Vagina (tissue), 2 donors: ENCODE measurements around the gene GABRB3. TPM values are rescaled to one million over a fixed set of nuclear protein-coding genes. Genes with fewer than 3 reads are reported as not detected.

Source experiments
- DNase-seq, 2 donors: peaks; one replicate each; pipeline ENCODE4 v3.0.0-alpha.2; 2017; ENCODE audit errors: extremely low spot score in 2 of 2
- H3K27ac ChIP-seq: fragments of 200-600 bp; sonication (generic); one replicate; pipeline ENCODE4 v1.5.1; 2019
- H3K27me3 ChIP-seq: fragments of 200-600 bp; sonication (generic); one replicate; pipeline ENCODE4 v1.5.1; 2019
- H3K36me3 ChIP-seq, 2 donors: fragments of 200-600 bp; sonication (generic); one replicate each; pipeline ENCODE4 v1.5.1; 2017 to 2019
- H3K4me1 ChIP-seq: fragments of 200-600 bp; sonication (generic); one replicate; pipeline ENCODE4 v1.5.1; 2019
- H3K4me3 ChIP-seq, 2 donors: fragments of 200-600 bp; sonication (generic); 1 replicate in 1 of 2; 2 replicates in 1 of 2; pipeline ENCODE4 v1.5.1; 2016 to 2019
- H3K9me3 ChIP-seq: fragments of 200-600 bp; sonication (generic); one replicate; pipeline ENCODE4 v1.5.1; 2019
- CTCF ChIP-seq, 3 experiments: fragments of 450-650 bp in 2 of 3; fragments of 200-600 bp in 1 of 3; sonication (generic) in 1 of 3; IDR thresholded peaks; one replicate each; pipeline ENCODE4 v1.5.1; 2017 to 2019; ENCODE audit warnings: antibody characterized with exemption in 3 of 3, mild to moderate bottlenecking in 2 of 3, moderate library complexity in 2 of 3
- POLR2A ChIP-seq, 2 donors: fragments of 450-650 bp; IDR thresholded peaks; one replicate each; pipeline ENCODE4 v1.6.1; 2017; ENCODE audit warnings: antibody characterized with exemption in 2 of 2, mild to moderate bottlenecking in 2 of 2, moderate library complexity in 2 of 2
- POLR2AphosphoS5 ChIP-seq, 2 donors: sonication (generic); formaldehyde crosslinking; IDR thresholded peaks; one replicate each; pipeline ENCODE4 v1.9.0; 2017; ENCODE audit warnings: antibody characterized with exemption in 2 of 2, mild to moderate bottlenecking in 2 of 2, low read depth in 1 of 2; ENCODE audit not compliant: insufficient read depth in 1 of 2
- intact Hi-C: fragments of 100-400 bp; cut with DNase I; formaldehyde crosslinking; loops from one replicate; pipeline ENCODE4 v1.15.1; 2023
- total RNA-seq: library from RNA; depleted of rRNA; stranded (reverse); fragments of >200 nt; gene quantifications from one replicate; pipeline ENCODE4 v1.2.3, GENCODE V29; 2016

GABRB3 gene
- total RNA-seq, 1 donor from 2014 or later, result not detected

DNA sequence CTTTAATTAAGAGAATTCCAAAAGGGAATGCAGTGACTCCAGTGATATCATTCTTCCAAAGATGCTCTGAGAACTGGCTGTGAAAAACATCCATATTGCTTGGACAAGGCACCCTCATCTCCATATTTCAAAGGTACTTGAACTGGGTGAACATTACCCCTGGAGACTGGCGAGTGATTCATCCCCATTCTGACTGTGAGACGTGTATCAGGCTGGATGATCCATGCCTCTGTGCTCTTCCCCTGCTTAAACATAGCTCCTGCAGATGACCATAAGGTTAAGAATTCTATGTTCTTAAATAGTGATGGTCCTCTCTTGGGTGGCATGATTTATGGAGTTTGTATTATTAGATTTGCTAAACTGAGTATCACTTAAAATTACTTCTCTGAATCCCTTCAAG is 137.8 kb downstream of the GABRB3 start:
- TF ChIP-seq POLR2A (IDR thresholded peaks at IDR 0.05), result no peak
- TF ChIP-seq POLR2AphosphoS5 (IDR thresholded peaks at IDR 0.05; ENCODE audit: insufficient read depth in 1 of 2, low read depth in 1 of 2), result no peak
- no peak for TF ChIP-seq CTCF (IDR thresholded peaks at IDR 0.05)
- Histone ChIP-seq H3K9me3 (no peaks in the 10 kb centered on the region), H3K4me1 (no peaks in the 10 kb centered on the region), H3K36me3 (no peaks in the 10 kb centered on the region), H3K4me3 (no peak overlapping the region), H3K27me3 (no peaks in the 10 kb centered on the region), H3K27ac (no peak overlapping the region)
- intact Hi-C loops, result no loop called here
- DNase-seq, result no peak

DNA sequence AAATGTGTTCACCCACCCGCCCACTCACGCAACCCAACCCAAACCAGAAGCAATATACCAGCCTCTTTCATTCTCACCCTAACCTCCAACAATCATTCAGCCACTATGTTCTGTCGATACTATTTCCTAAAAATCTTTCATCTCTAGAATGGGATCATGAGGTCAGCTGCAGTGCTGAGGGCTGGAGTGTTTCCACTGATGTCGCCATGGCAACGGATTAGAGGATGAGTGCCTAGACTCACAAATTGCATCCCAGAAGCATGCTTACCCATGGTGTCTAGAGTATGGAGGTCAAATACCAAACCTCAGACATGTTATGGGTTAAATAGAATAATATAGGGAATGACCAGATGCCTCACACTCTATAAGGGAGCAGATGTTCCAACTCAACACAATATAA is 138.5 kb downstream of the GABRB3 start:
- Histone ChIP-seq H3K9me3 (no peaks in the 10 kb centered on the region), H3K27ac (no peak overlapping the region), H3K4me1 (no peaks in the 10 kb centered on the region), H3K36me3 (no peaks in the 10 kb centered on the region), H3K27me3 (no peaks in the 10 kb centered on the region), H3K4me3 (no peak overlapping the region)
- TF ChIP-seq CTCF (IDR thresholded peaks at IDR 0.05) (no peak), POLR2A (IDR thresholded peaks at IDR 0.05) (no peak), POLR2AphosphoS5 (IDR thresholded peaks at IDR 0.05; ENCODE audit: insufficient read depth in 1 of 2, low read depth in 1 of 2) (no peak)
- DNase-seq, result no peak
- intact Hi-C loops, result no loop called here

- intact Hi-C loops, result no loop called here
- no peaks in the 10 kb centered on the region for H3K9me3 ChIP-seq
- TF ChIP-seq CTCF (IDR thresholded peaks at IDR 0.05), result no peak
- no peak overlapping the region for H3K27ac ChIP-seq
- H3K27me3 ChIP-seq, result no peaks in the 10 kb centered on the region
- no peak overlapping the region for H3K4me3 ChIP-seq
- DNase-seq, result no peak
- H3K4me1 ChIP-seq, result no peaks in the 10 kb centered on the region
- no peaks in the 10 kb centered on the region for H3K36me3 ChIP-seq
Measured at GRCh38 chr15:26632500-26632899, 140.4 kb downstream of the GABRB3 start.

GRCh38 chr15:26631894-26632293 is 141.0 kb downstream of the GABRB3 start:
- TF ChIP-seq POLR2AphosphoS5 (IDR thresholded peaks at IDR 0.05; ENCODE audit: insufficient read depth in 1 of 2, low read depth in 1 of 2), result no peak
- no peak for TF ChIP-seq POLR2A (IDR thresholded peaks at IDR 0.05)
- no peak for DNase-seq
- Histone ChIP-seq H3K9me3 (no peaks in the 10 kb centered on the region), H3K4me3 (no peak overlapping the region), H3K4me1 (no peaks in the 10 kb centered on the region), H3K27me3 (no peaks in the 10 kb centered on the region), H3K27ac (no peak overlapping the region), H3K36me3 (no peaks in the 10 kb centered on the region)
- intact Hi-C loops, result no loop called here

DNA sequence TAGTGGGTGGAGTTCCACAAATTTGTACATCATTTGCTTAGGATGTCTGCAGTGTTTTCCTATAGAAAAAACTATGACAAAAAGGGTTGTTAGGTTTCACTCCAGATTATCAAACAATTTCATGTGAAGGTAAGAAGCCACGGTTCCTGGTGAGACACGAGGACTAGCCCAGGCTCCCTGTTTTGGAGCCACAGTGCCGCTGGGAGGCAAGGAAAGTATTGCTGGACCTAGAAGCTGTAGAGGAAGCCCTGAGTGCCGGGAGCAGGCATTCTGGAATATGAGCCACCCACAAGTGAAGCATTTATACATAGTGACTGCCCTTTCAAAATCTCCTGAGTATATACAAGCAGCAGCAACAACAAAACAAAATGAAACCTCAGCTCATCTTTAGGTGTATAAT is 142.0 kb downstream of the GABRB3 start:
- intact Hi-C loops, result no loop called here
- TF ChIP-seq POLR2A (IDR thresholded peaks at IDR 0.05), result no peak
- no peak for TF ChIP-seq CTCF (IDR thresholded peaks at IDR 0.05)
- TF ChIP-seq POLR2AphosphoS5 (IDR thresholded peaks at IDR 0.05; ENCODE audit: insufficient read depth in 1 of 2, low read depth in 1 of 2), result no peak
- Histone ChIP-seq H3K4me1 (no peaks in the 10 kb centered on the region), H3K27ac (no peak overlapping the region), H3K27me3 (no peaks in the 10 kb centered on the region), H3K9me3 (no peaks in the 10 kb centered on the region), H3K4me3 (no peak overlapping the region), H3K36me3 (no peaks in the 10 kb centered on the region)
- no peak for DNase-seq
